Mucosa of descending colon (tissue), 3 donors: ENCODE data around the gene ARAP2. TPM values are rescaled to one million over a fixed set of nuclear protein-coding genes. Genes with fewer than 3 reads are reported as not detected.

Source experiments
- ATAC-seq: fragments of 200-7000 bp; cut with Tn5 transposase; one replicate; pipeline ENCODE4 v1.9.1; 2020; ENCODE audit warnings: mild to moderate bottlenecking, moderate library complexity
- DNase-seq, 3 donors: peaks; one replicate each; pipeline ENCODE4 v3.0.0-alpha.2; 2020
- H3K36me3 ChIP-seq: fragments of 200-600 bp; one replicate; pipeline ENCODE4 v1.8.0; 2021; ENCODE audit warnings: low read depth, mild to moderate bottlenecking
- H3K4me1 ChIP-seq: fragments of 200-600 bp; one replicate; pipeline ENCODE4 v1.8.0; 2021; ENCODE audit warnings: low read depth, mild to moderate bottlenecking
- H3K4me3 ChIP-seq: fragments of 200-600 bp; one replicate; pipeline ENCODE4 v1.8.0; 2021; ENCODE audit warnings: mild to moderate bottlenecking
- H3K9me3 ChIP-seq: fragments of 200-600 bp; one replicate; pipeline ENCODE4 v1.8.0; 2021; ENCODE audit warnings: mild to moderate bottlenecking
- CTCF ChIP-seq: fragments of 200-600 bp; IDR thresholded peaks from one replicate; pipeline ENCODE4 v1.8.0; 2022; ENCODE audit warnings: antibody characterized with exemption, mild to moderate bottlenecking
- intact Hi-C, 2 donors: fragments of 100-400 bp; cut with DNase I in 1 of 2; cut with micrococcal nuclease in 1 of 2; formaldehyde crosslinking; loops; one replicate each; pipeline versions ENCODE4 v1.11.0 to v1.11.1; 2022; cut with DNase I, micrococcal nuclease
- total RNA-seq, 3 donors: library from RNA; stranded (reverse); fragmentation: NEBNext Ultra II Directional in 2 of 3; extraction: Animal tissue kit (Norgen Biotek cat#: 25700) in 2 of 3; gene quantifications; one replicate each; pipeline versions ENCODE4 v1.2.1 to v1.2.4, GENCODE V29; 2021 to 2023
- donor health status: DM: no; HTN: no; CAD: no; lungs with moderate emphysema.
- donor health status: DM: no; HTN: no; CAD: no.
- donor health status: DM: no; HTN: yes; CAD: no.

The ARAP2 gene
- total RNA-seq, 3 donors from 2014 or later = 21.7 to 27.9 (median 22.5) TPM

GRCh38 chr4:36278789-36279188, 34.5 kb upstream of the ARAP2 start:
- no peaks in the 10 kb centered on the region for H3K4me1 ChIP-seq
- intact Hi-C loops = no loop called here
- TF ChIP-seq CTCF = no peak
- ATAC-seq (no peak), DNase-seq (no peak)
- H3K36me3 ChIP-seq = no peaks in the 10 kb centered on the region
- H3K4me3 ChIP-seq = no peak overlapping the region
- H3K9me3 ChIP-seq = no peaks in the 10 kb centered on the region

- H3K4me3 ChIP-seq = no peak overlapping the region
- ATAC-seq (no peak), DNase-seq (no peak)
- TF ChIP-seq CTCF = no peak
- no peaks in the 10 kb centered on the region for H3K4me1 ChIP-seq
- intact Hi-C loops = no loop called here
- no peaks in the 10 kb centered on the region for H3K9me3 ChIP-seq
- H3K36me3 ChIP-seq = no peaks in the 10 kb centered on the region
Observed at GRCh38 chr4:36277533-36277932, 33.2 kb upstream of the ARAP2 start.

GRCh38 chr4:36274158-36274557, 29.8 kb upstream of the ARAP2 start:
- H3K4me1 ChIP-seq = no peaks in the 10 kb centered on the region
- no peaks in the 10 kb centered on the region for H3K9me3 ChIP-seq
- ATAC-seq (no peak), DNase-seq (no peak)
- H3K4me3 ChIP-seq = no peak overlapping the region
- TF ChIP-seq CTCF = no peak
- intact Hi-C loops = no loop called here
- H3K36me3 ChIP-seq = no peaks in the 10 kb centered on the region

- Histone ChIP-seq H3K36me3 (no peaks in the 10 kb centered on the region), H3K4me1 (no peaks in the 10 kb centered on the region), H3K4me3 (no peak overlapping the region), H3K9me3 (no peaks in the 10 kb centered on the region)
- ATAC-seq (no peak), DNase-seq (no peak)
- intact Hi-C loops = no loop called here
- TF ChIP-seq CTCF = no peak
Observed at GRCh38 chr4:36273276-36273675, 29.0 kb upstream of the ARAP2 start.

- intact Hi-C loops = no loop called here
- Histone ChIP-seq H3K9me3 (no peaks in the 10 kb centered on the region), H3K4me3 (no peak overlapping the region), H3K4me1 (no peaks in the 10 kb centered on the region), H3K36me3 (no peaks in the 10 kb centered on the region)
- ATAC-seq (no peak), DNase-seq (no peak)
- TF ChIP-seq CTCF = no peak
Observed at GRCh38 chr4:36269533-36270173, 25.3 kb upstream of the ARAP2 start.

- no peak for TF ChIP-seq CTCF
- intact Hi-C loops = no loop called here
Observed at GRCh38 chr4:36269101-36269500, 24.8 kb upstream of the ARAP2 start.

More at GRCh38 chr4:36269101-36269500, 24.8 kb upstream of the ARAP2 start:
- H3K36me3 ChIP-seq = no peaks in the 10 kb centered on the region
- no peaks in the 10 kb centered on the region for H3K9me3 ChIP-seq
- DNase-seq = no peak
- peak; percentile 48 for ATAC-seq
- H3K4me1 ChIP-seq = no peaks in the 10 kb centered on the region
- H3K4me3 ChIP-seq = no peak overlapping the region
